ENCODE measurements around the gene PPFIA1.
"Not testable (repeated sequence)": the region's sequence is repeated elsewhere in the genome, so short reads cannot be mapped to it uniquely, and the experiment has no call there.

- TF ChIP-seq, protein P1, sequence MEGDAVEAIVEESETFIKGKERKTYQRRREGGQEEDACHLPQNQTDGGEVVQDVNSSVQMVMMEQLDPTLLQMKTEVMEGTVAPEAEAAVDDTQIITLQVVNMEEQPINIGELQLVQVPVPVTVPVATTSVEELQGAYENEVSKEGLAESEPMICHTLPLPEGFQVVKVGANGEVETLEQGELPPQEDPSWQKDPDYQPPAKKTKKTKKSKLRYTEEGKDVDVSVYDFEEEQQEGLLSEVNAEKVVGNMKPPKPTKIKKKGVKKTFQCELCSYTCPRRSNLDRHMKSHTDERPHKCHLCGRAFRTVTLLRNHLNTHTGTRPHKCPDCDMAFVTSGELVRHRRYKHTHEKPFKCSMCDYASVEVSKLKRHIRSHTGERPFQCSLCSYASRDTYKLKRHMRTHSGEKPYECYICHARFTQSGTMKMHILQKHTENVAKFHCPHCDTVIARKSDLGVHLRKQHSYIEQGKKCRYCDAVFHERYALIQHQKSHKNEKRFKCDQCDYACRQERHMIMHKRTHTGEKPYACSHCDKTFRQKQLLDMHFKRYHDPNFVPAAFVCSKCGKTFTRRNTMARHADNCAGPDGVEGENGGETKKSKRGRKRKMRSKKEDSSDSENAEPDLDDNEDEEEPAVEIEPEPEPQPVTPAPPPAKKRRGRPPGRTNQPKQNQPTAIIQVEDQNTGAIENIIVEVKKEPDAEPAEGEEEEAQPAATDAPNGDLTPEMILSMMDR (IDR thresholded peaks at IDR 0.05): not testable (repeated sequence)
- not testable (repeated sequence) for TF ChIP-seq POLR2A (IDR thresholded peaks at IDR 0.05)
Observed at GRCh38 chr11:70259077-70259476, 11.4 kb upstream of the PPFIA1 start.

Measured in uterus (tissue), 2 donors.